Activated effector memory CD4-positive, alpha-beta T cell treated with anti-CD3 and anti-CD28 coated beads, Interleukin-2, amount 50 U/mL, for 16 hours (primary cell): ENCODE measurements around the gene BPIFB1.

ENCODE experiments used
- DNase-seq: peaks from one replicate; pipeline ENCODE4 v3.0.0-alpha.2; 2020

BPIFB1 gene, protein sequence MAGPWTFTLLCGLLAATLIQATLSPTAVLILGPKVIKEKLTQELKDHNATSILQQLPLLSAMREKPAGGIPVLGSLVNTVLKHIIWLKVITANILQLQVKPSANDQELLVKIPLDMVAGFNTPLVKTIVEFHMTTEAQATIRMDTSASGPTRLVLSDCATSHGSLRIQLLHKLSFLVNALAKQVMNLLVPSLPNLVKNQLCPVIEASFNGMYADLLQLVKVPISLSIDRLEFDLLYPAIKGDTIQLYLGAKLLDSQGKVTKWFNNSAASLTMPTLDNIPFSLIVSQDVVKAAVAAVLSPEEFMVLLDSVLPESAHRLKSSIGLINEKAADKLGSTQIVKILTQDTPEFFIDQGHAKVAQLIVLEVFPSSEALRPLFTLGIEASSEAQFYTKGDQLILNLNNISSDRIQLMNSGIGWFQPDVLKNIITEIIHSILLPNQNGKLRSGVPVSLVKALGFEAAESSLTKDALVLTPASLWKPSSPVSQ

DNA sequence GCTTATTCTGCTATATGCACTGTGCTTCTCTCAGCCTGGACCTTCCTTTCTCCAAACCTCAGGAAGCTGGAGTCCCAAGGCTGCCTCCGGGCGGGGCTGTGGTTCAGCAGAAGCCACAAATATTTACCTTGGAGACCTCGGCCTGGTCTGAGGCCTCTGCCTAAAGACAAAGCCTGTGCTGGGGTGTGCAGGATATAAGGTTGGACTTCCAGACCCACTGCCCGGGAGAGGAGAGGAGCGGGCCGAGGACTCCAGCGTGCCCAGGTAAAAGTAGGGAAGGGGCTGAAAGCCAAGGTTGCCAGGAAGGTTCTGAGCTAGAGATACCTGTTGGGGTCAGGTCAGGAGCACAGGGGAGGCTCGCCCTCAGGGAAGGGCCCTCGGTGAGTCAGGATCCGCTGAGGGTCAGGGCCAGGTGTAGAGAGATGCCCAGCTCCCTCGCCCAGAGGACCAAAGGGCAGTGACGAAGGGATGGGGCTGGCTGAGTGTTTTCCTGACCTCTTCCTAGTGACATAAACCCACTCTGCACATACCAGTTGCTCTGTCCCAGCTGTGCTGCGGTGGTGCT is at the start of gene BPIFB1:
TSS of gene BPIFB1 (plus strand) at position 224 of the 565 bp plus-strand sequence. CDS start 2,860 bp downstream, outside the sequence.
- no peak for DNase-seq

DNA sequence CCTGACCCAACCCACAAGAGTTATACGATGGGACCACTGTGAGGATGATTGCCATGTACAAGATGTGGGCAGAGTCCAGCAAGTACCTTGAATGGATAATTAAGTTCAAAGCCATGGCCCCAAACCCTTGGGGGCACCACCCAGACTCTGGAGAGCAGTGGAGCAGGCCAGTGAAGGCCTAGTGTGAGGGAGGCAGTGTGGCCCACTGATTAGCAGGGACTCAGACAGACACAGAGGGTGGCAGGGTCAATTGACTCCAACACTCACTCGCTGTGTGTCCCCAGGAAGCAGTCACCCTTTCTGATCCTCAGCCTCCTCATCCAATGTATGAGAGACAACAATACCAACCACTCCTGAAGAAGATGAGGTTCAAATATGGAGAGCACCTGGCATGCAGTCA is 49.0 kb upstream of the BPIFB1 start:
- no peak for DNase-seq

DNA sequence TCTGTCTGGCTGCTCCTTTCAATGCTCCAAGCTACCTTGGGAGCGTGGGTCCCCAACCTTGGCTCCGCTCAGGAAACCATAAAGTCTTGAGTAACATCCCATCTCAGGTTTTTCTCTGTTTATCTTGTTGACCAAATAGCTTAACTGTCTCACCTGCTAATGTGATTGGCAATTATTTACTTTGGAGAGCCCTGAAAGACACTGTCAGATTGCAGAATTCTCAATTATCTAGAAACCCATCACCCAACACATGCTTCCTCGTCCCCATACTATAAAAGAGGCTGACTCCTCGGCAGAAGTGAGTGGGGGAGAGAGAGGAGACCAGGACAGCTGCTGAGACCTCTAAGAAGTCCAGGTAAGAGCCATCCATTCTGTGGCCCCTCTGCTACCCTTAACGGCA is 47.3 kb upstream of the BPIFB1 start, which contains the start of gene BPIFA1:
TSS of gene BPIFA1 (plus strand) at position 301 of the 400 bp plus-strand sequence. CDS start 1,716 bp downstream, outside the sequence.
- no peak for DNase-seq

DNA sequence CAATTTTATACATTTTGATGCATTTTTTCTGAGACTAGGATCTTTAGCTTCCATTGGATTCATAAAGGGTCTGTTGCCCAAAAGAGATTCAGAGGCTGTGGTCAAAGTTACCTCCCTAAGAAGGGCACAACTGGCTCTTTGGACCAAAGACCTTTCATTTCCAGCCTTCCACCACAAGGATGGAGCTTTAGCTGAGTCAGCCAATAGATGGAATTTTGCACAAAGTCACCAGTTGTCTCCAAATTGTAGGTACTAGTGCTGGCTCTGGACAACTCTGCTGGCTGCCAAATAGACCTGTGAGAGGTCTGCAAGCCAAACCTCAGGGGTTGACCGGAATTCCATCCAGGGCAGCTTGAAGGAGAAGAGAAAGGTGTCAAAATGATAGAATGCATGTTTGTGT is 46.7 kb upstream of the BPIFB1 start:
- no peak for DNase-seq

DNA sequence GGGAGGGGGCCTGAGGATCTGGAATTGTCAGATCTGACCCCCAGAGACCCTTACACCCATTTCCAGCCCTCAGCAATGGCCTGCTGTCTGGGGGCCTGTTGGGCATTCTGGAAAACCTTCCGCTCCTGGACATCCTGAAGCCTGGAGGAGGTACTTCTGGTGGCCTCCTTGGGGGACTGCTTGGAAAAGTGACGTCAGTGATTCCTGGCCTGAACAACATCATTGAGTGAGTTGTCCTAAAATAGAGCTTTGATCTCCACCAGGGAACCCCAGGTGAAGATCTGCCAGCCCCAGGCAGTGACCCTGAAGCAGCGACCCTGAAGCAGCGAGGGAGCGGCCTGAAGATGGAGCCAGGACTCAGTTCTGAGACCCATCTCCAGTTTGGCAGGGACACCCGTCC is 45.0 kb upstream of the BPIFB1 start:
- no peak for DNase-seq

DNA sequence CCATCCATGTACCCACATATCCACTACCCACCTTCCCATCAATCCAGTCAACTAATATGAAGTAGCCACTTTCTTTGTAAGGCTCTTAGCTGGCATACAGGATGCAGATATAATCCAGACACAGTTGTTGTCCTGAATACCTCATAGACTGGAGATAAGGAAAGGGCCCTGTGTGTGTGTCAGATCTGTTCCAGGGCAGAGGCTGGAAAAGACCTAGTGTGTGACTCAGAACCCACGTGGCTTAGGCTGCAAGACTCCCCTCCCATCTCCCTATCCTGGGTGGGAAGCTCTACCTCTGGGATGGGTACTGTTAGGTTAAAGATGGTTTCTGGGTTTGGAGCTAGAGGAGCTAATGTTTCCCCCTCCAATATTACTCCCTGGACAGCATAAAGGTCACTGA is 43.6 kb upstream of the BPIFB1 start:
- no peak for DNase-seq

DNA sequence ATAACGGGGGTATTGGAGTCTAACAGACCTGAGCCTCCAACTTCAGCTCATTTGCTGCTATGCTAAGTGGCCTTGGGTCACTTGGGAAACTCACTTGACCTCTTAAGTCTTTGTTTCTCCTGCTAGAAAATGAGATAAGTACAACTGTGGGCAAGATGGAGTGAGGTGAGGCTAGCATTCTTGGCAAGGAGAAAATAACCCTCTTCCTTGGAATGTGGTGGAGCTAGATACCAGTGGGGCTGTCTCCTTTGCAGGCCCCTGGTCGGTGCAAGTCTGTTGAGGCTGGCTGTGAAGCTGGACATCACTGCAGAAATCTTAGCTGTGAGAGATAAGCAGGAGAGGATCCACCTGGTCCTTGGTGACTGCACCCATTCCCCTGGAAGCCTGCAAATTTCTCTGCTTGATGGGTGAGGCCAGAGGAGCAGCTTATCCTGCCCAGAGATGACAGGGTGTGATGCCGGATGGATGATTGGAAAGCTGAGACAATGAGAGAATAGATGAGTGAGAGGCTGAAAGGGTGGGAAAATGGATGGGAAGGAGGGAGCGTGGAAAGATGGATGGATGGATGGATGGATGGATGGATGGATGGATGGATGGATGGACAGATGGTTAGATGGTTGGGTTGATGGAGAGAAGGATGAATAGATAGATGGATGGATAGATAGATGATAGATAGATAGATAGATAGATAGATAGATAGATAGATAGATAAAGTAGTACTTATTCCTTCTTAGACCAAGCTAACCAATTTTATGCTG is 42.9 kb upstream of the BPIFB1 start:
- no peak for DNase-seq

DNA sequence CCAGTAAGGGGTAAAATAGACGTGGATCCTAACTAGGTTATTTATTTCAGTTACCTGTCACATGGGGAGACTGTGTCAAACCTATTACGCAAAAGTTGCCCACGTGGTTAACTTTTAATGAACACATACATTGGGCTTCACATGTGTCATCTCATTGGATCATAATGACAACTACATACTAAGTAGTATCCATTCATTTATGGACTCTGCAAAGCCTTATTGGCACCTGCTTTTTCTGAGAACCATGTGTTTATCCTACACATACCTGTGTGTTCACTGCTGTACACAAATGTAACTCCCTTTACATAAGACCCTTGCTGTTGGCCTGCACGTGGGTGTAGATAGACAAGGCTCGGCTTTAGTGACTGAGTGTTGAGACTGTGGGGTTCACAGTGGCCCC is 42.1 kb upstream of the BPIFB1 start:
- DNase-seq = no peak

DNA sequence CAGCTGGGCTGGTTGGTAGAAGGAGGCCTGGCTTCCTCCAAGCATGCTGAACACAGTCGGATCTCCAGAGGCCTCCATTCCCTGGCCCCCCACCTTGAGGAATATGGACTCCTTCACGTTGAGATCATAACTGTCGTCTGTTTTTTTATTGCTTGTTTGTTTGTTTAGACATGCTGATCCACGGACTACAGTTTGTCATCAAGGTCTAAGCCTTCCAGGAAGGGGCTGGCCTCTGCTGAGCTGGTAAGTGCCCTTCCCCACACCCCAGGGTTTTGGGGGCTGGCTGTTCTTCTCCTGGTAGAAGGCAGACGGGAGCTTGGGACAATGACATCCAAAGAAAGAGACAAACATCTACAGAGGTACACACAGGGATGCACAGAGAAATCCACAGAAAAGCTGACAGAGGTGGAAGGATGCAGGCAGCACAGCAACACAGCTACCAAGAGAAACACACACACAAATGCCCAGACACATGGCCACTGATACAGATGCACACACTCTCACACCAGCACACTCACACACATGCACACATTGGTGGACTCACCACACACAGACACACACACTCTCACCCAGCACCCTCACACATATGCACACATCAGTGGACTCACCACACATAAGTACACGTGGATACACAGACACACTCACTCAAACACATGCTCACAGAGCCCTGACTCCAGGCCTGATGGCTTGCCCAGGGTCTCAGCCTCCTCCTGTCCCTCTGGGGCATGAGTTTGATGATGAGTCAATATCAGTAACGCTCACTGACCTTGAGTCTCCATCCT is 40.5 kb upstream of the BPIFB1 start:
- DNase-seq = no peak

DNA sequence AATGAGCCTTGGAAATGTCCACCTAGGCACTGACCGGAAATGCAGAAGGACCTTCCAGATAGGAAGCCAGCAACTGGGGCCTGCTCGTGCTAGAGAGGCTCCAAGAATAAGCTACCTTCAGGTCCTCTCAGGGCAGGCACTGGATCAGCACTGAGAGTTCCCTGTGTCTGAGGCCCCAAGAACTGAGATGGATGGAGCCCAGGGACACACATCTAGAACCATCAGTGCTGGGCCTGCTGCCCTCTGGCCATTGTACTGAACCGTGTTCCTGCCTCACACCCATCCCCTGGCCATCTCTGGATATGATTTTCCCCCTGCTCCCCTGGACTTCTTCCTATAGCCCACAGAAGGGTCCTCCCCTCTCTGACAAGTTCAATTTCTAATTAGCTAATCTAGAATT is 36.9 kb upstream of the BPIFB1 start:
- DNase-seq = no peak

DNA sequence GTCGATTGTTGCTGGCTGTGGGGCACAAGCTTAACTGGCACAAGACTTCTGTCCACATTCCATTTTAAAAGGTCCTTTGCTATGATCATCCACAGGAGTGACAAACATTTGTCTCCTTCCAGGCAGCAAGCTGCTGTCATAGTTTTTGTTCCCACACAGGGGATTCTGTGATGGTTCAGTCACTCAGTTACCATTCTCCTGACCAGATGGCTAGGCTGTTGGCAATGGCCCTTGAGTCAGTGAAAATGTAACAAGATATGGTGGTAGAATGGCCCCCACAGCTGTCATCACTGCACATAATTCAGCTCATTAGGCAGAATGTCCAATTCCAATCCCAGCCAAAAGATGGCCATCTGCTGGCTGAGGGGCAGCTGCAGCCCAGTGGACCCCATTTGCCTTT is 33.6 kb upstream of the BPIFB1 start:
- no peak for DNase-seq

DNA sequence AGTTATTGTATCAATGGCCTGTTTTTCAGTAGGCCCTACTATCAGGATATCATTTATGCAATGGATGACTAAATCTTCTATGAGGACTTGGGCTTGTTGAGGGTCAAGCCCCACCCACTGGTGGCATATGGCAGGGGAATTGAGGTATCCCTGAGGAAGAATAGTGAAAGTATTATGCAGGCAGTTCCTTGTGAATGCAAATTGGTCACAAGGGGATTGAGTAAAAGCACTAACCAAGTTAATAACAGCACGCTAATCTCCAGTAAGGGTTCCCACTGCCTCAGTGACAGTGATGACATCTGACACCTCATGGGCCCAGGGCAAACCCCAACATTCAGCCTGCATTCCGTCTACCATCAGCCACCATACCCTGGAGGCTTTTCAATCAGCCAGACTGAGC is 32.3 kb upstream of the BPIFB1 start:
- DNase-seq = no peak

DNA sequence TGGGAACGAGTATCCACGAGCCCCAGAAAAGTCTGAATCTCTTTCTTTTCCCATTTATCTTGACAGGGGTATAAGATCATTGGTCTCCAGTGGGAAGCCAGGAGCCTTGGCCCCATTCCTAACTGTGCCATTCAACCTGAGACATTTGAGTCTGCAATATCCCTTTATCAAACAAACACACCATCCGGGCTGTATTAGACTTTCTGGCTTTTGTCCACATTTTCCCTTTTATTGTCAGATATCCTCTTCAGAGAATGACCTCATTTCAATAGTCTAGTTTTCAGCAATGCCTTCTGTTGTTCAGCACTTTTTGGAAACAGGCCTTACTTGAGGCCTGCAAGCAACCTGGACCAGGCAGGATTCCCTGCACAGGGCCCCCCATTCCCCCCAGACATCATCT is 31.5 kb upstream of the BPIFB1 start:
- no peak for DNase-seq

DNA sequence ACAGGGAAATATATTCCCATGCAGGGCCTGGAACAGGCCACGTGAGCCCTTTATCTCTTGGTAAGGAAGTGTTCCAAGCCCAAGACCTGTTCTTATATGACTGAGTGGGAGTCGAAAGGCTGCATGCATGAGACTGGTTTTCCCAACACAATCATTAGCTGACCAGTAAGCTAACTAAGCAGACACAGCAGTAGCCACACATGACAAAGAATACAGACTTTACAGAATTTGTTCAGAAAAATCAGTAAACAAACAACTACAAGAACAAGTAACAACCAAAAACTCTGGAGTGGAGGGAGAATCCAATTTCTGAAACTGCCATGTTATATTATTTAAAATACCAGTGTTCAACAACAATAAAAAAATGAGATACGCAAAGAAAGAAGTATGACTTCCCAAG is 30.6 kb upstream of the BPIFB1 start:
- DNase-seq = no peak

DNA sequence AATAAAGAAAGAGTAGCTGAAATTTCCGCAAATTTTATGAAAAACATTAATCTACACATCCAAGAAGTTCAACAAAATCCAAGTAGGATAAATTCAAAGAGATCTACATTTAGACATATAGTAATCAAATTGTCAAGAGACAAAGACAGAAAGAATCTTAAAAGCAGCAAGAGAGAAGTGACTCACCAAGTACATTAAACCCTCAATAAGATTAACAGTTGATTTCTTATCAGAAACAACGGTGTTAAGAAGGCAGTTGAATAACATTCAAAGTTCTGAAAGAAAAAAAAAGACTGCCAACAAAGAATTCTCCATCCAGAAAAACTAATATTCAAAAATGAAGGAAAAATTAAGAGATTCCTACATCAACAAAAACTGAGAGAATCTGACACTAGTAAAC is 28.0 kb upstream of the BPIFB1 start:
- DNase-seq = no peak

DNA sequence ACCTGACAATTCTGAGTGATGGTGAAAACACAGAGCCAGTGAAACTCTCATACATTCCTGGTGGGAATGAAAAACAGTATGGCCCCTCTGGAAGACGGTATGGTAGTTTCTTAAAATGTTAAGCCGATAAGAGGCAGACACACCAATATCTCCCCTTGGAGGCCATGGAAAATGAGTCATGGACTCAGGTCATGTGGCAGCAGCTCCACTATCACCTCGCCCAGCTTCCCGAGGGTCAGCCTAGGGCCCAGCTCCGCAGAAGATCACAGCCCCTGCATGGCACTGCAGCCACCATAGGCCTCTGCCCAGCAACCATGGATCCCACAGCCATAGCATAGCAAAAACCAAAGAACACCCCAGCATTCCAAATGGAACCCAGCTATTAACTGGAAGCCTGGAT is 25.8 kb upstream of the BPIFB1 start:
- no peak for DNase-seq

DNA sequence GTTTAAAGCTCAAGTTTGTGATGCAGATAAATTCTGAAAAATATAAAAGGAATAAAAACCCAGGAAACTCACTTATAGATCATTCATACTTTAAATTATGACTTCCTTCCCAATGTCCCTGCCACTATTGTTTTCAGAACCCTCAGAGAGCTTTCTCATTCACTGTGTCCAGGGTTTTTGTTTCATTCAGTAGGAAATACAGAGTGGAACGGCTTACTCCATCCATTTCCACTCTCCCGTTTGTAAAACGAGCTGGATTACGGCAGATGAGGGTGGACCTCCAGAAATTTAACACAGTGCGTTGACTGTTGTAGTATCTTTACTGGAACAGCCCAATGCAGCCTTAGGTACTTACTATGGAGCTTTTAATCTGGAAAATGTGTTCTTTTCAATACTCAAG is 23.6 kb upstream of the BPIFB1 start:
- DNase-seq = no peak

DNA sequence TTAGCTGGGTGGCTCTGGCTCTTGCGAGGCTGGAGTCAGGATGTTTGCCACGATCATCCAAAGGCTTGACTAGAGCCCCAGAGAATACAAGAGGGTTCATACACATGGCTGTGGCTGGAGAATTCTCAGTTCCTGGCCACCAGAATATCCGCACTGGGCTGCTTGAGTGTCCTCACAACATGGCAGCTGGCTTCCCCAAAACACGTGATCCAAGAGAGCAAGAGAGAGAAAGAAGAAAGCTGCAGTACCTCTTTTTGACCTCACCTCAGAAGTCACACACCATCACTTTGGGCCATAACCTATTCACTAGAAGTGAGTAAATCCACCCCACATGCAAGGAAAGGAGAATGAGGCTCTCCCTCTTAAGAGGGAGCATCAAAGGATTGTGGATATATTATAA is 21.5 kb upstream of the BPIFB1 start:
- DNase-seq = no peak

DNA sequence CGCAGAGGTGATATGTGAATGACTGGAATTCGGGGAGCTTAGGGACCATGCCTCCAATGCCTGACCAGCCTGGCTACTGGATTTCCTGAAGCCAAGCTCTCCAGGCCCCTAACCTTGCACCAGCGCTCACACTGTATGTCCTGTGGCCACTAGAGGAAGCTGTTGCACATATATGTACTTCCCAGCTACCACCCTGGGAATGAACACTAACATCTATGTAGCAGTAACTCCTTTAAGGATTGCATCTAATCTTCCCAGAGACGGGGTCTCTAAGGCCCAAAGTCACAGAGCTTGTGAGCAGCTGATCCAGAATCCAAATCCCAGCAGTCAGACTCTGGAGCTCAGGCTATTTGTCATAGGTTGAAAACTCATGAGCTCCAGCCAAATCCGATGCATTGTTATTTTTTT is 20.4 kb upstream of the BPIFB1 start:
- DNase-seq = no peak

DNA sequence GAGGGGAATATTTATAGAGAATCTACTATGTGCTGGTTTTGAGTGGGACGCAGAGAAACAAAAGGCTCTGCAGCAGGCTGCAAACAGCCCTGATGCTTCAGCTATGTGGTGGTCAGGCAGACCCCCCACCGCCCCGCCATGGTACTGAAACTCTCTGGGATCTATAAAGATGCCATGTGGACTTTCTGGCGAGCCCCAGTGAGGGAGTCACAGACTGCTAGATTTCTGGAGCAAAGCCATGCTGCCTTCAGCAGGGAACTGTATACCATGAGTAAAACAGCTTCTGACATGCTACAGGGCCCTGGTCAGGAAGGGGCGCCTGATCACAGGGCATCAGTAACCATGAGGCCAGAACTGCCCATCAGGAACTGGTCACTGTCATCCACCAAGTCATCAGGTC is 19.2 kb upstream of the BPIFB1 start:
- DNase-seq = no peak

DNA sequence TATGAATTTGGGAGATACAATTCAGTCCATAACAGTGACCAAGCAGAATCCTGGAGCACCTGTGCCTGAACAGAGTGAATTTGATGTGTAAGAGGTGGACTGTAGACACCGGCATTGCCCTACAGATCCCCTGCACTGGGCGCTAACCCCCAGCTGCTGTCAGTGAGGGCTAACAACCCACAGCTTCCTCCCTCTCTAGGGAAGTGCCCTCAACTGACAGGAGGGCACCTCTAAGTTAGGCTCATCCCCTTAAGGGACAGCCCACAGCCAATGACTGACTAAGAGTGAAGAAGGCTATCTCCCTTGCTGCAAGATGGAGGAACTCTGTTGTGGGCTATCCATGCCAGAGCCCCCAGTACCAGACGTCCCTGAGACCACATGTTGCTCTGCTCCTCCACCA is 15.3 kb upstream of the BPIFB1 start:
- DNase-seq = no peak

DNA sequence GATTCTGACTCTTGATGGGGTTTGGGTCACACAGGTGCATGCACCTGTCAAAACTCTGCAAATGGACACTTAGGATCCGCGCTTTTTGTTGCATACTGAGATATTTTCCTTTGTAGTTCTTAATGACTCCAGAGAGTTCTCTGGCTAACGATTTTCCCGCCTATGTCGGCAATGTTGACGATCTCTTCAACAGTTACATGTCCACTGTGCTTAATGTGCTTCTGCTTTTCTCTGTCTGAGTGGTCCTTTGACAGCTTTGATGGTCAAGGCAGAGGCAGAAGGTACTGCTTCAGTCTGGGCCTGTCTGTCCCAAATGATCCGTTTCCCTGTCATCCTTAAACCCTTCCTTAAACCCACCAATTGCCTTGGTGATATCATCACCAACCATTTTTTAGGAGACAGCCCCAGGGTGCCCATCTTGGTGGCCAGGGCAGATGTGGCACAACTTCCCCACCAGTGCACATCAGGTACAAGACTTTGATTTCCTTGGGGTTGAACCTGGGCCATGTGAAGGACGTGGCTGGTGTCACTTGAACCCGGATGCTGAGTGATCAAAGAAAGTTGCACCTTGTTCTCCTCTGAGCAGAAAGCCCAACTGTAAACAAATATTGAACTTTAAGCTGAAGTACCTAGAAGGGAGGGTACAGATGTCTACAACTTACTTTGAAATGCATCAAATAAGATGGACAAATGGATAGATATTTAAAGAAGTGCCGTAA is 10.7 kb upstream of the BPIFB1 start:
- no peak for DNase-seq
